Gastrocnemius medialis (tissue), 4 donors: ENCODE data around the gene NRG3.

Experiments
- CTCF ChIP-seq, 5 experiments: fragments of 450-650 bp in 3 of 5; fragments of 200-600 bp in 2 of 5; sonication (generic) in 2 of 5; IDR thresholded peaks in 4 of 5; conservative IDR thresholded peaks in 1 of 5; 1 replicate in 4 of 5; 2 replicates in 1 of 5; pipeline ENCODE4 v1.5.1; 2016 to 2019; ENCODE audit warnings: antibody characterized with exemption in 5 of 5, mild to moderate bottlenecking in 3 of 5, moderate library complexity in 3 of 5
- POLR2A ChIP-seq, 2 donors: fragments of 450-650 bp; IDR thresholded peaks; one replicate each; pipeline ENCODE4 v1.6.1; 2017; ENCODE audit warnings: antibody characterized with exemption in 2 of 2, mild to moderate bottlenecking in 2 of 2, moderate library complexity in 2 of 2

- no peak for TF ChIP-seq POLR2A (IDR thresholded peaks at IDR 0.05)
- TF ChIP-seq CTCF (IDR thresholded peaks at IDR 0.05 in 4 of 5, conservative IDR thresholded peaks at IDR 0.05 in 1 of 5): no peak
These were observed 578.8 kb downstream of the NRG3 start for GRCh38 chr10:82453678-82454293.
